Effector CD8-positive, alpha-beta T cell (primary cell): ENCODE results near the gene PRKAR1A.
"Not testable (repeated sequence)": the region's sequence is repeated elsewhere in the genome, so short reads cannot be mapped to it uniquely, and the experiment has no call there.

ENCODE experiments used
- DNase-seq: peaks from one replicate; lab custom pipeline; 2025; lab: John Stamatoyannopoulos, UW

The PRKAR1A gene

GRCh38 chr17:68579194-68579927 lies 67.1 kb downstream of the PRKAR1A start:
- DNase-seq = no peak

- DNase-seq = no peak
Observed at GRCh38 chr17:68580236-68580770, 68.1 kb downstream of the PRKAR1A start.

GRCh38 chr17:68581863-68582645 lies 69.8 kb downstream of the PRKAR1A start:
- DNase-seq = no peak

- DNase-seq = not testable (repeated sequence)
Observed at GRCh38 chr17:68582867-68583266, 70.6 kb downstream of the PRKAR1A start.

GRCh38 chr17:68584581-68585303 lies 72.5 kb downstream of the PRKAR1A start:
- DNase-seq = no peak

GRCh38 chr17:68585643-68586042 lies 73.4 kb downstream of the PRKAR1A start:
- DNase-seq = no peak

GRCh38 chr17:68587026-68587425 lies 74.8 kb downstream of the PRKAR1A start:
- no peak for DNase-seq

GRCh38 chr17:68587847-68588246 lies 75.6 kb downstream of the PRKAR1A start:
- DNase-seq = no peak

- DNase-seq = no peak
Observed at GRCh38 chr17:68588362-68588761, 76.1 kb downstream of the PRKAR1A start.

GRCh38 chr17:68589086-68589485 lies 76.9 kb downstream of the PRKAR1A start:
- DNase-seq = no peak

- no peak for DNase-seq
Observed at GRCh38 chr17:68591583-68591982, 79.4 kb downstream of the PRKAR1A start.

GRCh38 chr17:68592009-68592408 lies 79.8 kb downstream of the PRKAR1A start:
- DNase-seq = no peak

- no peak for DNase-seq
Observed at GRCh38 chr17:68592682-68593641, 80.7 kb downstream of the PRKAR1A start.

- no peak for DNase-seq
Observed at GRCh38 chr17:68594552-68594951, 82.3 kb downstream of the PRKAR1A start.

GRCh38 chr17:68595496-68595895 lies 83.3 kb downstream of the PRKAR1A start:
- DNase-seq = no peak

- DNase-seq = no peak
Observed at GRCh38 chr17:68595986-68596385, 83.8 kb downstream of the PRKAR1A start.

GRCh38 chr17:68596411-68596945 lies 84.2 kb downstream of the PRKAR1A start:
- no peak for DNase-seq

- DNase-seq = no peak
Observed at GRCh38 chr17:68598074-68598473, 85.8 kb downstream of the PRKAR1A start.

GRCh38 chr17:68598545-68598961 lies 86.3 kb downstream of the PRKAR1A start:
- no peak for DNase-seq

GRCh38 chr17:68599091-68599490 lies 86.9 kb downstream of the PRKAR1A start:
- no peak for DNase-seq

- no peak for DNase-seq
Observed at GRCh38 chr17:68599552-68600066, 87.4 kb downstream of the PRKAR1A start.
